Vagina (tissue), 2 donors: Measurements from ENCODE around the gene CD320.

Experiments
- POLR2A ChIP-seq, 2 donors: fragments of 450-650 bp; IDR thresholded peaks; one replicate each; pipeline ENCODE4 v1.6.1; 2017; ENCODE audit warnings: antibody characterized with exemption in 2 of 2, mild to moderate bottlenecking in 2 of 2, moderate library complexity in 2 of 2
- POLR2AphosphoS5 ChIP-seq, 2 donors: sonication (generic); formaldehyde crosslinking; IDR thresholded peaks; one replicate each; pipeline ENCODE4 v1.9.0; 2017; ENCODE audit warnings: antibody characterized with exemption in 2 of 2, mild to moderate bottlenecking in 2 of 2, low read depth in 1 of 2; ENCODE audit not compliant: insufficient read depth in 1 of 2
- TF ChIP-seq, protein P1 (sequence below), 3 experiments: fragments of 450-650 bp in 2 of 3; fragments of 200-600 bp in 1 of 3; sonication (generic) in 1 of 3; IDR thresholded peaks; one replicate each; pipeline ENCODE4 v1.5.1; 2017 to 2019; ENCODE audit warnings: antibody characterized with exemption in 3 of 3, mild to moderate bottlenecking in 2 of 3, moderate library complexity in 2 of 3

DNA sequence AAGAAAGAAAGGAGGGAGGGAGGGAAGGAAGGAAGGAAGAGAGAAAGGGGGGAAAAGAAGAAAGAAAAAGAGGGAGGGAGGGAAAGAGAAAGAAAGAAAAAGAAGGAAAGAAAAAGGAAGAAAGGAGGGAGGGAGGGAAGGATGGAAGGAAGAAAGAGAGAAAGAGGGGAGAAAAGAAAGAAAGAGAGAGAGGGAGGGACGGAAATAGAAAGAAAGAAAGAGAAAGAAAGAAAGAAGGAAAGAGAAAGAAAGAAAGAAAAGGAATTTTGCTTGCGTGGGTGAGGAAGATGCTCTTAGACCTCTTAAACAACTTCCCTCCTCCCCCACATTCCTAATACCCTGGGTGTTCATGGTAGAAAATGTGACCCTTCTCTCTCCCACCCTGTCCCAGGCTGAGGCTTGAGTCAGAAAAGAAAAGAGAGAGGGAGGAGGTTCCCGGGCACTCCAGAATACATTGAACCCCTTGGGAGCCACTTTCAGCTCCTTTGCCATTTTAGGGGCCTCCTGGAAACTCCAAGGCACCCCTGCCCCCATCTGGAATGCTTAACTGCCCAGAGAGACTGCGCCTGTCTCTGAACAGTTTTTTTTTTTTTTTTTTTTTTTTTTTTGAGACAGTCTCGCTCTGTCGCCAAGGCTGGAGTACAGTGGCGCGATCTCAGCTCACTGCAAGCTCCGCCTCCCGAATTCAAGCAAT, 44.1 kb upstream of the CD320 start:
- TF ChIP-seq, protein P1, sequence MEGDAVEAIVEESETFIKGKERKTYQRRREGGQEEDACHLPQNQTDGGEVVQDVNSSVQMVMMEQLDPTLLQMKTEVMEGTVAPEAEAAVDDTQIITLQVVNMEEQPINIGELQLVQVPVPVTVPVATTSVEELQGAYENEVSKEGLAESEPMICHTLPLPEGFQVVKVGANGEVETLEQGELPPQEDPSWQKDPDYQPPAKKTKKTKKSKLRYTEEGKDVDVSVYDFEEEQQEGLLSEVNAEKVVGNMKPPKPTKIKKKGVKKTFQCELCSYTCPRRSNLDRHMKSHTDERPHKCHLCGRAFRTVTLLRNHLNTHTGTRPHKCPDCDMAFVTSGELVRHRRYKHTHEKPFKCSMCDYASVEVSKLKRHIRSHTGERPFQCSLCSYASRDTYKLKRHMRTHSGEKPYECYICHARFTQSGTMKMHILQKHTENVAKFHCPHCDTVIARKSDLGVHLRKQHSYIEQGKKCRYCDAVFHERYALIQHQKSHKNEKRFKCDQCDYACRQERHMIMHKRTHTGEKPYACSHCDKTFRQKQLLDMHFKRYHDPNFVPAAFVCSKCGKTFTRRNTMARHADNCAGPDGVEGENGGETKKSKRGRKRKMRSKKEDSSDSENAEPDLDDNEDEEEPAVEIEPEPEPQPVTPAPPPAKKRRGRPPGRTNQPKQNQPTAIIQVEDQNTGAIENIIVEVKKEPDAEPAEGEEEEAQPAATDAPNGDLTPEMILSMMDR (IDR thresholded peaks at IDR 0.05) = no peak
- TF ChIP-seq POLR2AphosphoS5 (IDR thresholded peaks at IDR 0.05; ENCODE audit: insufficient read depth in 1 of 2, low read depth in 1 of 2) (no peak), POLR2A (IDR thresholded peaks at IDR 0.05) (no peak)
